HEK293 (cell line): ENCODE data around the gene EEIG2.
"Not testable (repeated sequence)": the region's sequence is repeated elsewhere in the genome, so short reads cannot be mapped to it uniquely, and the experiment has no call there.

Experiments used
- CTCF ChIP-seq: fragments of 450-650 bp; formaldehyde crosslinking; IDR thresholded peaks from 2 replicates; pipeline ENCODE4 v1.5.1; 2016; ENCODE audit warnings: missing biosample characterization, missing genetic modification characterization
- RBAK ChIP-seq: fragments of 450-650 bp; formaldehyde crosslinking; IDR thresholded peaks from 2 replicates; pipeline ENCODE4 v1.5.1; 2016; ENCODE audit warnings: missing biosample characterization, missing genetic modification characterization
- REST ChIP-seq: fragments of 450-650 bp; formaldehyde crosslinking; IDR thresholded peaks from 2 replicates; pipeline ENCODE4 v1.5.1; 2016; ENCODE audit warnings: missing biosample characterization, missing genetic modification characterization
- SP7 ChIP-seq: fragments of 450-650 bp; formaldehyde crosslinking; IDR thresholded peaks from 2 replicates; pipeline ENCODE4 v1.5.1; 2016; ENCODE audit warnings: missing biosample characterization, missing genetic modification characterization
- YY1 ChIP-seq: fragments of 450-650 bp; formaldehyde crosslinking; IDR thresholded peaks from 2 replicates; pipeline ENCODE4 v1.5.1; 2018; ENCODE audit warnings: missing biosample characterization, missing genetic modification characterization
- ZNF114 ChIP-seq: fragments of 450-650 bp; formaldehyde crosslinking; IDR thresholded peaks from 2 replicates; pipeline ENCODE4 v1.5.0; 2017; ENCODE audit warnings: missing biosample characterization, missing genetic modification characterization
- ZNF132 ChIP-seq: fragments of 450-650 bp; formaldehyde crosslinking; IDR thresholded peaks from 2 replicates; pipeline ENCODE4 v1.5.1; 2017; ENCODE audit warnings: missing biosample characterization, missing genetic modification characterization, borderline replicate concordance
- ZNF138 ChIP-seq: fragments of 450-650 bp; formaldehyde crosslinking; IDR thresholded peaks from 2 replicates; pipeline ENCODE4 v1.5.1; 2016; ENCODE audit warnings: missing biosample characterization, missing genetic modification characterization, borderline replicate concordance
- ZNF394 ChIP-seq: fragments of 450-650 bp; formaldehyde crosslinking; IDR thresholded peaks from 2 replicates; pipeline ENCODE4 v1.5.1; 2016; ENCODE audit warnings: missing biosample characterization, missing genetic modification characterization, mild to moderate bottlenecking, moderate library complexity, borderline replicate concordance
- TF ChIP-seq, protein P1 (sequence below): fragments of 450-650 bp; formaldehyde crosslinking; IDR thresholded peaks from 2 replicates; pipeline ENCODE4 v1.5.1; 2017; ENCODE audit warnings: missing biosample characterization, mild to moderate bottlenecking, missing genetic modification characterization, moderate library complexity

DNA sequence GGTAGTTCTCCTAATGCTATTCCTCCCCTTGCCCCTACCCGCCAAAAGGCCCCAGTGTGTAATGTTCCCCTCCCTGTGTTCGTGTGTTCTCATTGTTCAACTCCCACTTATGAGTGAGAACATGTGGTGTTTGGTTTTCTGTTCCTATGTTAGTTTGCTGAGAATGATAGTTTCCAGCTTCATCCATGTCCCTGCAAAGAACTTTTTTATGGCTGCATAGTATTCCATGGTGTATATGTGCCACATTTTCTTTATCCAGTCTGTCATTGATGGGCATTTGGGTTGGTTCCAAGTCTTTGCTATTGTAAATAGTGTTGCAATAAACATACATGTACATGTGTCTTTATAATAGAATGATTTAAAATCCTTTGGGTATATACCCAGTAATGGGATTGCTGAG lies 46.0 kb upstream of the EEIG2 start:
- TF ChIP-seq ZNF138 (tag by site-specific recombination); CTCF (tag by site-specific recombination); ZNF114 (tag by site-specific recombination); SP7; ZNF394 (tag by site-specific recombination); YY1 (tag by site-specific recombination); RBAK; ZNF132; REST (tag by site-specific recombination): not testable (repeated sequence)
- TF ChIP-seq, protein P1, sequence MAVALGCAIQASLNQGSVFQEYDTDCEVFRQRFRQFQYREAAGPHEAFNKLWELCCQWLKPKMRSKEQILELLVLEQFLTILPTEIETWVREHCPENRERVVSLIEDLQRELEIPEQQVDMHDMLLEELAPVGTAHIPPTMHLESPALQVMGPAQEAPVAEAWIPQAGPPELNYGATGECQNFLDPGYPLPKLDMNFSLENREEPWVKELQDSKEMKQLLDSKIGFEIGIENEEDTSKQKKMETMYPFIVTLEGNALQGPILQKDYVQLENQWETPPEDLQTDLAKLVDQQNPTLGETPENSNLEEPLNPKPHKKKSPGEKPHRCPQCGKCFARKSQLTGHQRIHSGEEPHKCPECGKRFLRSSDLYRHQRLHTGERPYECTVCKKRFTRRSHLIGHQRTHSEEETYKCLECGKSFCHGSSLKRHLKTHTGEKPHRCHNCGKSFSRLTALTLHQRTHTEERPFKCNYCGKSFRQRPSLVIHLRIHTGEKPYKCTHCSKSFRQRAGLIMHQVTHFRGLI (tag by site-specific recombination): not testable (repeated sequence)
